Uterus (tissue), 4 donors: Measurements from ENCODE around the gene EIPR1. TPM values are rescaled to one million over a fixed set of nuclear protein-coding genes. Genes with fewer than 3 reads are reported as not detected.

Experiments used
- DNase-seq, 2 donors: peaks; one replicate each; pipeline ENCODE4 v3.0.0-alpha.2; 2019 to 2020
- H3K27ac ChIP-seq, 2 donors: fragments of 200-600 bp; sonication (generic); 1 replicate in 1 of 2; 2 replicates in 1 of 2; pipeline ENCODE4 v1.5.1; 2016 to 2018
- H3K27me3 ChIP-seq, 2 donors: fragments of 200-600 bp; sonication (generic); one replicate each; pipeline ENCODE4 v1.5.1; 2018 to 2019; ENCODE audit warnings: control low read depth in 1 of 2
- H3K36me3 ChIP-seq, 2 donors: fragments of 200-600 bp; sonication (generic); one replicate each; pipeline ENCODE4 v1.5.1; 2019; ENCODE audit warnings: control low read depth in 1 of 2
- H3K4me1 ChIP-seq, 2 donors: fragments of 200-600 bp; sonication (generic); one replicate each; pipeline ENCODE4 v1.5.1; 2018 to 2019; ENCODE audit warnings: control low read depth in 1 of 2
- H3K4me3 ChIP-seq, 2 donors: fragments of 200-600 bp; sonication (generic); 1 replicate in 1 of 2; 2 replicates in 1 of 2; pipeline ENCODE4 v1.5.1; 2018 to 2019; ENCODE audit warnings: mild to moderate bottlenecking in 1 of 2
- H3K9me3 ChIP-seq, 2 donors: fragments of 200-600 bp; sonication (generic); one replicate each; pipeline ENCODE4 v1.5.1; 2019; ENCODE audit warnings: control low read depth in 1 of 2
- POLR2A ChIP-seq, 2 donors: fragments of 450-650 bp; IDR thresholded peaks; one replicate each; pipeline ENCODE4 v1.6.1; 2016; ENCODE audit warnings: antibody characterized with exemption in 2 of 2, mild to moderate bottlenecking in 1 of 2, moderate library complexity in 1 of 2
- intact Hi-C: fragments of 100-400 bp; cut with DNase I; formaldehyde crosslinking; loops from one replicate; pipeline ENCODE4 v1.15.1; 2023; ENCODE audit warnings: low total_unique reads
- total RNA-seq, 4 donors: library from RNA; depleted of rRNA in 3 of 4; stranded (reverse); fragments of >200 nt in 3 of 4; gene quantifications; one replicate each; pipeline versions ENCODE4 v1.1.0 to v1.2.4, GENCODE V29; 2014 to 2023
- TF ChIP-seq, protein P1 (sequence below), 4 experiments: fragments of 200-600 bp in 2 of 4; fragments of 450-650 bp in 2 of 4; sonication (generic) in 2 of 4; IDR thresholded peaks; one replicate each; pipeline ENCODE4 v1.5.1; 2016 to 2019; ENCODE audit warnings: antibody characterized with exemption in 4 of 4, mild to moderate bottlenecking in 2 of 4, moderate library complexity in 1 of 4
- donor health status: DM: yes; HTN: yes; CAD: no.

The EIPR1 gene
- total RNA-seq, 4 donors from 2014 or later = 0.59 to 28.9 (median 20.4) TPM

DNA sequence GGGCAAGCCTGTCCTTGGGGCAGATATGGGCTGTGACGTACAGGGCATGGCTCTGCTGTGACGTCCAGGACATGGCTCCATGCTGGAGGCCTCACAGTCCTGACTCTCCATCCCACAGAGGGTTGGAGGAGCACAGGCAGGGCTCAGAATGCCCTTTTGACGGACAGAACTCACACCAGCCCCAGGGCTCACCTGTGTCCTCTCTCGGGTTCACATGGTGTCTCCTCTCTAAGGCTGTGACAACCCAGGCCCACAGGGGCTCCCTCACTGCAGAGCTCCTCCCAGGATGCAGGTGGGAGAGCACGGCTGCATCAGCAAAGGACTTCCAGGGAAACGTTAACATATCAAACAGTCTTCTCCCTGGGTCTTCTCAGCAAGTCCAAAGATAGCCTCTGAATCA lies 133.8 kb downstream of the EIPR1 start:
- H3K4me1 ChIP-seq = no peaks in the 10 kb centered on the region
- TF ChIP-seq POLR2A (IDR thresholded peaks at IDR 0.05) = no peak
- TF ChIP-seq, protein P1, sequence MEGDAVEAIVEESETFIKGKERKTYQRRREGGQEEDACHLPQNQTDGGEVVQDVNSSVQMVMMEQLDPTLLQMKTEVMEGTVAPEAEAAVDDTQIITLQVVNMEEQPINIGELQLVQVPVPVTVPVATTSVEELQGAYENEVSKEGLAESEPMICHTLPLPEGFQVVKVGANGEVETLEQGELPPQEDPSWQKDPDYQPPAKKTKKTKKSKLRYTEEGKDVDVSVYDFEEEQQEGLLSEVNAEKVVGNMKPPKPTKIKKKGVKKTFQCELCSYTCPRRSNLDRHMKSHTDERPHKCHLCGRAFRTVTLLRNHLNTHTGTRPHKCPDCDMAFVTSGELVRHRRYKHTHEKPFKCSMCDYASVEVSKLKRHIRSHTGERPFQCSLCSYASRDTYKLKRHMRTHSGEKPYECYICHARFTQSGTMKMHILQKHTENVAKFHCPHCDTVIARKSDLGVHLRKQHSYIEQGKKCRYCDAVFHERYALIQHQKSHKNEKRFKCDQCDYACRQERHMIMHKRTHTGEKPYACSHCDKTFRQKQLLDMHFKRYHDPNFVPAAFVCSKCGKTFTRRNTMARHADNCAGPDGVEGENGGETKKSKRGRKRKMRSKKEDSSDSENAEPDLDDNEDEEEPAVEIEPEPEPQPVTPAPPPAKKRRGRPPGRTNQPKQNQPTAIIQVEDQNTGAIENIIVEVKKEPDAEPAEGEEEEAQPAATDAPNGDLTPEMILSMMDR (IDR thresholded peaks at IDR 0.05) = no peak
- H3K27me3 ChIP-seq = no peaks in the 10 kb centered on the region
- DNase-seq = no peak
- intact Hi-C loops = no loop called here
- H3K4me3 ChIP-seq = no peak overlapping the region
- no peaks in the 10 kb centered on the region for H3K36me3 ChIP-seq
- no peak overlapping the region for H3K27ac ChIP-seq
- no peaks in the 10 kb centered on the region for H3K9me3 ChIP-seq

DNA sequence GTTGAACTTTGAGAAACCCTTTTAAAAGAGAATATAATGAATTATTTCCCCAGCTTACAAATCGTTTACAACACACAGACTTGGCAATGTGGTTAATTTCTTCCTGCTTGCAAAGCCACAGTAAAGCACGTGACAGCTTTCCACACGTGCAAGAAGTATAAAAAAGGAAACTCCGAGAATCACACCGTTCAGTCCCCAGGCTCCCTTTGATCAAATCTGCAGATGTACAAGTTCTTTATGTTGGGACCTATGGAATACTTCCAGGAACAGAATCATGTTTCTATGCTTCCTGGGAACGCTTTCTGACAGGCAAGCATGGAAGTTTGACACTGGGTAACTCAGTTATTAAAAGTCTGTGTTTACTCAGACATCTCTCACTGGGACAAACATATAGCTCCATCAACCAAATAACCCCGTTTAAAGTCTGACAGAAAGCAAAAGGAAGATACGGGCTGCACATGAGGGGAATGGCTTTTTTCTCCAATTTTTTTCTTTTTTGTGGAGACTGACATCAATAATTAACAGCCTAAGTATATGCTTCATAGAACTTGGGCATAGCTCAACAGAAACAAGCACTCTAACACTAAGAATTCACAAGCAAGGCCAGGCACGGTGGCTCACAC lies 134.8 kb downstream of the EIPR1 start:
- Histone ChIP-seq H3K4me1 (no peaks in the 10 kb centered on the region), H3K4me3 (no peak overlapping the region), H3K36me3 (no peaks in the 10 kb centered on the region), H3K27ac (no peak overlapping the region), H3K27me3 (no peaks in the 10 kb centered on the region), H3K9me3 (no peaks in the 10 kb centered on the region)
- intact Hi-C loops = no loop called here
- no peak for DNase-seq
- TF ChIP-seq POLR2A (IDR thresholded peaks at IDR 0.05) = no peak
- TF ChIP-seq, protein P1 (IDR thresholded peaks at IDR 0.05) = no peak

DNA sequence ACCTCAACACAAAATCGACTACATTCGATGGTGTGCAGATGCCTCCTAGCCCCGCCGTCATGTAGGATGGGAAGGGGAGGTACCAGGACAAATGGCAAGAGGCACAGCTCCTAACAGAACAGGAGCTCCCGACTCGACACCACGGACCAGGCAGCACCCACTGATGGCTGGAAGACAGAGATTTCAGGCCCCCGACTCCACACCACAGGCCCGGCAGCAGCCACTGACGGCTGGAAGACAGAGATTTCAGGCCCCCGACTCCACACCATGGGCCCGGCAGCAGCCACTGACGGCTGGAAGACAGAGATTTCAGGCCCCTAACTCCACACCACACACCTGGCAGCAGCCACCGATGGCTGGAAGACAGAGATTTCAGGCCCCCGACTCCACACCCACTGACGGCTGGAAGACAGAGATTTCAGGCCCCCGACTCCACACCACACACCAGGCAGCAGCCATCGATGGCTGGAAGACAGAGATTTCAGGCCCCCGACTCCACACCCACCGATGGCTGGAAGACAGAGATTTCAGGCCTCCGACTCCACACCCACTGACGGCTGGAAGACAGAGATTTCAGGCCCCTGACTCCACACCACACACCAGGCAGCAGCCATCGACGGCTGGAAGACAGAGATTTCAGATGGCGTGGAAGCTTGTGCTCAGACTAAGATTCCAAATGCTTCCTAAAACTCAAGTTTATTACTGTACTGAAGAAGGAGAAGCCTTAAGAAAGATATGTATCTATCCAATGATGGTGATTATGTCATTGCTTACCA lies 135.5 kb downstream of the EIPR1 start:
- Histone ChIP-seq H3K36me3 (no peaks in the 10 kb centered on the region), H3K27ac (no peak overlapping the region), H3K4me3 (no peak overlapping the region), H3K4me1 (no peaks in the 10 kb centered on the region), H3K9me3 (no peaks in the 10 kb centered on the region), H3K27me3 (no peaks in the 10 kb centered on the region)
- TF ChIP-seq, protein P1 (IDR thresholded peaks at IDR 0.05) = no peak
- no peak for TF ChIP-seq POLR2A (IDR thresholded peaks at IDR 0.05)
- DNase-seq = no peak
- intact Hi-C loops = no loop called here

DNA sequence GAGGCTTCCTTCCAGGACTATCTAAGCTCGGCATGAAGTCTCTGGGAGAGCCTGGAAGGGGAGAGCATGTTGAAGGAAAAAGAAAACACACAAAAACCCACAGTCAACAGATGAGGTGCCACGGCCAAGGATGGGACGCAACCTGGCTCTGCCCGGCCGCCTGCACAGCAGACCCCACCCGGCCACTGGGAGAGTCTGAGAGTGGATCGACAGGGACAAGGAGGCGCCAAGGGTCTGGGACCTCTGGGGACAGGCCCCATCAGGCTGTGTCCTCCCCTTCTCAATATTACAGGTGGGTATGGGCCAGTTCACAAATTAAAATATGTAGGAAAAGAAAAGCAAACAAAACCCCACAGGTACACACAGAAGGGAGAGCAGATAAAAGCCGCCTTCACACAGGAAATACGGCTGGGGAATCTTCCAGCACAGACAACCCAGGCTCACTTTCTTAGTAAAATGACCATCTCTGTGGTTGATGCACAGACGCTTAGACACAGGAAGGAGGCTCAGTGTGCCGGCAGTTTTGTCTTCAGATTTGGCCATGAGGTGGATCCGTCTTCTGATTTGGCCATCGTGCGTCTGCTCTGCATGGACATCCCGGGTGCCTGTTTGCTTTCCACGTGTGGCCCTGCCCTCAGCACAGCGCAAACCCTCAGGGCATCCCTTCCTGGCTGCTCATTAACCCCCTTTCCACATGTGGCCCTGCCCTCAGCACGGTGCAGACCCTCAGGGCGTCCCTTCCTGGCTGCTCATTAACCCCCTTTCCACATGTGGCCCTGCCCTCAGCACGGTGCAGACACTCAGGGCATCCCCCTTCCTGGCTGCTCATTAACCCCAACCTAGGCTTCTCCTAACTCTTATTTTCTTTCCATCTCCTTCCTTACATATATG lies 138.4 kb downstream of the EIPR1 start:
- DNase-seq = no peak
- Histone ChIP-seq H3K4me1 (no peaks in the 10 kb centered on the region), H3K9me3 (no peaks in the 10 kb centered on the region), H3K4me3 (no peak overlapping the region), H3K36me3 (no peaks in the 10 kb centered on the region), H3K27ac (no peak overlapping the region), H3K27me3 (no peaks in the 10 kb centered on the region)
- intact Hi-C loops = no loop called here
- TF ChIP-seq, protein P1 (IDR thresholded peaks at IDR 0.05) = no peak
- TF ChIP-seq POLR2A (IDR thresholded peaks at IDR 0.05) = no peak
